Activated CD4-positive, alpha-beta T cell treated with anti-CD3 and anti-CD28 coated beads, Interleukin-2, Interleukin-4, amounts not matched to agents 100 ng/mL and 50 ng/mL, durations not matched to agents 16 hours and 8 hours (primary cell): ENCODE measurements around the gene TRPM8.
A peak's percentile ranks its signal among the peaks of the same experiment; 100 is the strongest.

ENCODE experiments used
- DNase-seq: peaks from one replicate; pipeline ENCODE4 v3.0.0-alpha.2; 2020; ENCODE audit warnings: low spot score

The TRPM8 gene

DNA sequence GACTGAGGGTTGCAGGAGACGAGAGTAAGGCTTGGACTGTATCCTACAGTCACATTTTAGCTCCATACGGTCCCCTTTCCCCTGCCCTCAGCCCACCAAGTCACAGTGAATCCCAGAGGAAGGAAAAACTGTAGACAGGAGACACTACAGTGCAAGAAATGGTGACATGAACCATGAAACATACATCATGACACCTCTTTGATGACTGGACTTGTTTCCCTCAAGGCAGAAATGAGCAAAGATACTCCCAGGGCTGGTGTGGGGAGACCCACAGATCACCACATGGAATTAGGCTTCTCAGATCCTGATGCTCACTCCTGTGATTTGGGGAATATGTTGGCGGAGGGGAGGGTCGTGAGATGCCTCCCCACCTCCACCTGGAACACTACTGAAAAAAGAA, 85.1 kb downstream of the TRPM8 start:
- DNase-seq: no peak

DNA sequence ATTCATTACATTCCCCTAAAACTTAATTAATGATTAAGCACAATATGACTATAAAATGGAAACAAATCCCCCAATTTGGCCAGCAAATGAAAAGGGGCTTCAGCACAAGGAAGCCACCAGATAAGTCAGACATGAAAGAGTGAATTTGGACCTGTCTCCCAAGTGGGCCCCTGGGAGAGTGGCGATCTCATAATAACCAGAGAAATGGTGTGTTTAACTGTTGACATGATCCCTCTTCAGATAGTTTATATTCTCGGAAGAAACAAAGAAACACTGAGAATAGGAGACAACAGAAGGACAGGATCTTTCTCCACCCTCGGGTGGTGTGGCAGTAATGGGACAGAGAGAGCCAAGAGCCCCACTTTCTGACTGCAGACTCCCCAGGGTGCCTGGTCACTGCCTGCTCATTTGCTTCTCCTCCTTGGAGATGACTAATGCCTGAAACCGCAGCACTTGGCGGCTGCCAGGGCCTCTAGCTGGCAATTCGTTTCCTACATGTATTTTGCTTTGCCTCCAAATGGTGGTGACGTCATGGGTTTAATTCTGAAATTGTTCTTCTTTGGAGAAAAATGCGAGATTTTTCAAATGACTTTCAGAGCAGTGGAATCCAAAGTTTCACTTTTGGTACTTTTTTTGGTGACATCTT, 86.9 kb downstream of the TRPM8 start:
- peak; percentile 26 for DNase-seq

DNA sequence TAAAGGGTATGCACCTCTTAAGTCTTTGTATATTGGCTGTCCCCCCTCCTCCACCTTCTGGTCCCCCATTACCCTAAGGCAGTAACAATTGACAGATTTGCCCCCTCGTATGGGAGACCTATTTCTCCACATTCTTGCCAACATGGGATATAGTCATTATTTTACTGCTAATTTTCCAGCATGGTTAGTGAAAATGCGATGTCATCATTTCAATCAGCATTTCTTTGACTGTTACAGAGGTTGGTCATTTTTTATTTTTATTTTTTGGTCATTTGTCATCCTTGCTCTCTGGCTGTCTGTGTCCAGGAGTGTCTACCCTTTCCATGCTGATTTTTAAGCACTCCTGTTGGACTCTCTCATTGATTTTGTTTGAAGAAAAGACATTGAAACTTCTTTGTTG, 88.0 kb downstream of the TRPM8 start:
- DNase-seq: no peak

DNA sequence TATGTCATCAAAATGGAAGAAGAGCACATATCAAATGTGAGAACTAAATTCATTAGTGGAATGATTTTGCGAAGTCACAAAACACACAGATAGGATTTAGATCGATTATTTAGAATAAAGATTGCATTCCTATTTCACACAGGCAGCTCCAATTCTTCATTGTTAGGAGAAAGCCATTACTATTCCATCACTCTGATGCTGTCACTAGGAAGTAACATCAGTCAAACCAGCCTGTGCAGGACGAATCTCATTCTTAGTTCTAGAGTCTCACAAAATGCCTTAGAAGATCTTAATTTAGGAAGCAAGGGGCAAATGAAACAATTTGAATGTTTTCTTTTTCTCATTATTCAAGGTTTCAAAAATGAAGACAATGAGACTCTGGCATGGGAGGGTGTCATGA, 89.3 kb downstream of the TRPM8 start:
- DNase-seq: no peak

DNA sequence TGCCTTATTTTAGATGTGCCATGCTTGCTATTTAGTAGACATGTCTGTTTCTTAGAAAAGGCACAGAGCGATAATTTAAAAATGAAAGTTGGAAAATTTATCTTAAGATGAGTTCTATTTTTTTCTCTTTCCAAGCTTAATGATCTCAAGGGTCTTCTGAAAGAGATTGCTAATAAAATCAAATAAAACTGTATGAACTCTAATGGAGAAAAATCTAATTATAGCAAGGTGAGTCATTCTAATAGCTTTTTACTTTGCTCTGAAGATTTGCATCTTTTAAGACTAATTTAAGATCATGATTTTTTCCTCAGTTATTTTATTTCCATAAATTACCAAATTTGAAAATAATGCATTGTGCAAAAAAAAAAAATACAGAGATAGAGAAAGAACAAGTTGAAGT, 97.3 kb downstream of the TRPM8 start:
- DNase-seq: no peak

DNA sequence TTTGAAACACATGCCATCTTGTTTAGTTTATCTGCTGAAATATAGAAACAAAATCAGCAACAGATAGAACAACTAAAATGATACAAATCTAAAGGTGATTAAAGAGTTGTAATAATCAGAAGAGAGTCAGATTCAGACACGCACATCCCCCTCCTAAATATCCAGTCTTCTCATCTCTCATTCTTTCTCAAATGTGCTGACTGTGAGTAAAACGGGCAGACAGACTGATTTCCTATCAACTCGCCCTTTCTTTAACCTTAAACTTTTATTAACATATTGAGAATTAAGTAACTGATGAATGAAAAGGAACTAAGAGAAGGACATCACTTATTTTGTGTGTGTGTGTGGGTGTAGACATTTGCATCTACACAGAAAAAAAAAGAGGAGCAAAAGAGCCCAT, 98.7 kb downstream of the TRPM8 start:
- DNase-seq: no peak

DNA sequence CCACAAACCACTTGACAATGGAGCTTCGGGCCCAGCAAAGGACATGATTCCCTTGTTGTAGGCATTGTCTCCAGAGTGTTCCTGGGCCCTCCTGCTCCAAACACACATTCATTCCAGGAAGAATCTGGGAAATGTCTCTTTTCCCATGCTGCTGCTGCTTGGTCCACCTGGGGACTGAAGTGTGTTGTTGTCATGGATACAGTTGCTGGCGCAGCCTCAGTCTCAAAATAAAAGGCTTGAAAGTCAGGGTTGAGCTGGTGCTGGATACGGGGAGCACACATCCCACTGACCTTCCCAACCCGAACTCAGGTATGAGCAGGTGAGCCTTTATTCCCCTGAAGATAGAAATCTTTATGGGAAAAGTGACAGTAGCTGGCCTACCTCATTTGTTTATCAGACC, 102.7 kb downstream of the TRPM8 start:
- no peak for DNase-seq

DNA sequence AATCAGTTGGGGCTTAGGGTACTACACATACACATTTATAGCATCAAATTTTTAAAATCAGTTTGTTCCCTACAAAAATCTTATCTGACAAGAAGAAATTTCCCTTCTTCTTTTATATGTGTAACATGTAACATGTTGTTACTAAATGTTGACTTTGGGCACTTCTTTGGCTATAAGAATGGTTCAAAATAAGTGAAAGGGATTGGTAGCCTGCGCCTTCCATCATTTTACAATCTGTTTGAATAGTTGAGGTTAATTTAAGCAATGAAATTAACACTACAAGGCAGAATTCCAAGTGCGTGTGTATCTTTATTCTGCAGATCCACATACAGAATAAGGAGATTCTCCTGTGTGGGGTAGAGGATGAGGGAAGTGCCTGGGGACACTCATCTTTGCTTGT, 103.2 kb downstream of the TRPM8 start:
- no peak for DNase-seq

DNA sequence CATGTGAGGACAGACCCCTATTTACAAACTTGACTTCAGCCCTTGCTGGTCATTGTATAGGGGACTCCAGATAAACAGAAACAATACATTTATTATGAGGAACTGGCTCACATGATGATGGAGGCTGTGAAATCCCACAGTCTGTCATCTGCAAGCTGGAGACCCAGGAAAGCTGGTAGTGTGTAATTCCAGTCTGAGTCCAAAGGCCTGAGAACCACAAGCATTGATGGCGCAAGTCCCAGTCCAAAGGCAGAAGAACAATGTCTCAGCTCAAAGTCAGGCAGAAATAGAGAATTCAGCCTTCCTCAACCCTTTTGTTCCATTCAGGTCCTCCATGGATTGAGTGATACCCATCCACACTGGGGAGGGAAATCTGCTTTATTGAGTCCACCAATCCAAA, 105.3 kb downstream of the TRPM8 start:
- DNase-seq: no peak

DNA sequence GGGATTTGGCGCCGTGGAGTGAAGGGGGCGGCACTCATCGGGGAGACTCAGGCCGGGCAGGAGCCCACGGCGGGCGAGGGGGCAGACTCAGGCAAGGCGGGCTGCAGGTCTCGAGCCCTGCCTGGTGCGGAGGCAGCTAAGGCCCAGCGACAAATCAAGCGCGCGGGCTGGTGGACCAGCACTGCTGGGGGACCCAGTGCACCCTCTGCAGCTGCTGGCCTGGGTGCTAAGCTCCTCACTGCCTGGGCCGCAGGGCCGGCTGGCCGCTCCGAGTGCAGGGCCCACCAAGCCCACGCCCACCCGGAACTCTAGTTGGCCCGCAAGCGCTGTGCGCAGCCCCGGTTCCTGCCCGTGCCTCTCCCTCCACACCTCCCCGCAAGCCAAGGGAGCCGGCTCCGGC, 107.1 kb downstream of the TRPM8 start:
- DNase-seq: no peak

DNA sequence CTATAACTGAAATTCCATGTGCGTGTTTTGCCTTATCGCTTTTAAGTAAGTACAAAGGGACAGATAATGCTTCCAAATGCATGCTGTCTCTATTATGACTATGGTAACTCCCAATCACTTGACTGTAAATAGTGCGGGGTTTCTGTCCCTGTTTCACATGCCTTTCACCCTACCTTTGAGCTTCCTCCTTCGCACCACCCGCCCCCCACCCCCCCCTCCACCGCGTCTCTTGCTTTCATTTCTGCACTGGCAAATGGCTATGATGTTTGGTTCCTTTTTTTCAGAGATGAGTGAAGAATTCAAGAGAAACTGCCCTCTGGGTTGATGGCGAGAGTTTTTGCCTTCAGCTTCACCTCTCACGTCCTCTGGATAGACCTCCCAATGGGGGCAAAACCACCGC, 108.3 kb downstream of the TRPM8 start:
- DNase-seq: peak; percentile 2

DNA sequence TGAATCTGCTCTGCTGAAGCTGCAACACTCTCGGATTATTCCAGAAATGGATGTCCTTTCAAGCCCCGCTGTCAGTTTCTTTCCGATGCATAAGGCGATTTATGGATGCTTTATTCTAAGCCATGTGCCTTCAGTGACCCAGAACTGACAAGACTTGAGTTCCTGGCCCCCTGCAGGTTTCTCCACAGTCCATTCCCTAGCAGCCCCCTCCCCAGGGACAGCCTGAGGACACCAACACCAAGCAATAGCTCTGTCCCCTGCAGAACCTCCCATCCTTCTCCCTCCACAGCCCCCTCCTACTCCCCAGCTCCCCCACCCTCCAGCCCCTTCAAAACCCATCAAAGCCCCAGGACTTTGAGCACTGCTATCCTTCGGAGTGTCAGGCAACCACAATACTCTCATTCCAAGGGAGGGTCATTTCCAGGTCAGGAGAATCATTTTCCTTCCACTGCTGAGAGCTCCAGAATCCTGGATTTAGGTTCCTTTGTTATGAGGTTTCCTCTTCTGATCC, 108.8 kb downstream of the TRPM8 start:
- DNase-seq: no peak

DNA sequence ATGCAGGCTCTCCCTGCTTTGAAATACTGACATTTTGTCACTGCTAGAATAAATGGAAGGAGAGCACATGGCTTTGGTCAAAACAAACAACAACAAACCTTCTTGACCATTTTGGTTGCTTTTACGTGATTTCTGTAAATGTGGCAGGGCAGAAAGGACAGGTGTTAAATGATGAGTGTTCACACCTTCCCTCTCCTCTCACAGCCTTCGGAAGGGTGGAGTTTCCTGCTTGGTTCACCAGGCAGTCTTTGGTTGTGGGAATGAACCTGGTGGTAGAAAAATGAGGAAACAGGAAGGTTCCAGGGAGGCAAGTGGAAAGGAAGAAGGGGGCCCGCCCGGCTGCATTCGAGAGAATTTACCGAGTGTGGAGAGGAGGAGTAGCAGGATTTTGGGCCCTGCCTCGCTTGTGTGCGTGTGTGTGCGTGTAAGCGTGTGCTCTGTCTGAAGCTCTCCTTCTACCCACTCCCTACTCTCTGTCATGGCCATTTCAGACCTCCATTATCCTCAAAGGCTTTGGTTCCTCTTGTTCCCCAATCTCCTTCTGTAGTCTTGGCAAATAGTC, 109.6 kb downstream of the TRPM8 start:
- no peak for DNase-seq

DNA sequence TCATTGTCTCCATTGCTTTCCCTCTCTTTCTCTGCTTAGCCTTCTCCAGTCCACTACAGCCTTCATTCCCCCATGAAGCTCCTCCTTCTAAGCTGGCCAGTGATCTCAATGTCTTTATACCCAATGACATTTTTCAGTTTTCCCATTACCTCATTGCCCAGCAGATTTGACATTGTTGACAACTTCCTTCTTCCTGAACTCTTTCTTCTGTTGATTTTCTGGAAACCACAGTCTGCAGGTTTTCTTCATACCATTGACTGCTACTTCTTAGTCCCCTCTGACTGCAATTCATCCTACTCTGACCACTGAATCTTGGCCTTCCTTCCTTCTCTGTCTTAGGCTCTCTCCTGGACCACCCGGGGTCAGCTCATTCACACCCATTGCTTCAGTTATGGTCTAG, 110.5 kb downstream of the TRPM8 start:
- DNase-seq: no peak

DNA sequence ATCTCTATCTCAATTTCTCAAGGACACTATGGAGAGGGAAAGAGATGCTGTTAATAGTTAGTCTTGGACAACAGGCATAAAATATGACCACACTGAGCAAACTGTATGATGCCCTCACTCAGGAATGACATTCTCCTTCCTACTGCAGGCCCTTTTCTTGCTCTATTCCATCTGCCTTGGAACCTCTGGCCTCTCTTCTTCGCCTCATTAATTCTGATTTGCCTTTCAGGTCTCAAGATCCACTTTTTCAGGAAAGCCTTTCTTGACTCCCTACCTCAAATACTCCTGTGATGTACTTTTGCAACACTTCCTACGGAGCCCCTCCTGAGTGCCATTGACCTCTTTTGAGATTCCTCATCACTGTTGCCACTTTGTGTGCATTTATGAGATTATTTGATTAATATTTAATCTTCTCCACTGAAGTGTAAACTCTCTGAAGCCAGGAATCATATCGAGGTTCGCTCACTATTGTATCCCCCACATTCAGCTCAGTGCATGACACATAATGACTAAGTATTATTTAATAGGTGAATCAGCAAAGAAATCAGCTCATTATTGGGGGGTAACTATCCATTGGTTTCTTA, 112.1 kb downstream of the TRPM8 start:
- no peak for DNase-seq

DNA sequence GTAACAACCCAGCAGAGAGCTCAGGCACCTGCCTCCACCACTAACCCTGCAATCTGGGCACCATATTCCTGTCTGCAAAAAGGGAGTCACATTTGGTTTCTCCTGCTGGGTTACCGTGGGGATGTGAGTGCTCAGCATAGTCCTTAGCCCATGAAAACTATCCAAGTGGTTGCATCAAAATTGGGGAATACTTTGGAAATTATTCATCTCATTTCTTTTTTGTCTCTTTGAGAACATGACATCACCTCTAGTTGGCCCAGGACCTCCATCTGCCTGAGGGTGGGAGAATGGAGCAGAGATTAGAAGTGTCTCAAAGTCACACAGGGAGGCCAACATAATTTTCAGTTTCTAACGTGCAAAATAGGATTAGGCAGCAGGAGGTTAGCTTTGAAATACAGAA, 114.0 kb downstream of the TRPM8 start:
- DNase-seq: no peak

DNA sequence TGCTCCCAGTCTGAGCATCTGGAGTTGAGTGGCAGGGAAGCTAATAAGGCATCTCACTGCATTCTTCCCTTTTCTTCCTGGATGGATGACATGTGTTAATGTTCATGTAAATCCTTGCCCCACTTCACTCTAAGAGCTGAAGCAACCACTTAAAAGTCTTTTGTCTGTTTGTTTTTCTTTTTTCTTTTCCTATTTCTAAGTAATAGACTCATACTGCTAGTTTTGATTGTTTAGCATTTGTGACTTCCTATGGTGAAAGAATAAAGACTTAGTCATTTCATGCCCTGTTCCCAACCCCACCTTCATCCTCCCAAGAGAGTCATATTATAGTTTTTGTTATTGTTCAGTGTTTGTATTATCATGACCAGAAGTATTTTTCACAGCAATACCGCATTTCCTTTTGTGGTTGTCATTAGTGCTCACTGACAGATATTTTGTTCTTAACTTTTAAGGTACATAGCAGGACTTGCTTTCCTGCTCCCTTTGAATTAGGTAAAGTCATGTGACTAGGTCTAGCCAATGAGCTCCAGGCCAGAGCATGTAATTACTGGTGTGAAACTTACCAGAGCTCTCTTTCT, 115.2 kb downstream of the TRPM8 start:
- DNase-seq: peak; percentile 70

DNA sequence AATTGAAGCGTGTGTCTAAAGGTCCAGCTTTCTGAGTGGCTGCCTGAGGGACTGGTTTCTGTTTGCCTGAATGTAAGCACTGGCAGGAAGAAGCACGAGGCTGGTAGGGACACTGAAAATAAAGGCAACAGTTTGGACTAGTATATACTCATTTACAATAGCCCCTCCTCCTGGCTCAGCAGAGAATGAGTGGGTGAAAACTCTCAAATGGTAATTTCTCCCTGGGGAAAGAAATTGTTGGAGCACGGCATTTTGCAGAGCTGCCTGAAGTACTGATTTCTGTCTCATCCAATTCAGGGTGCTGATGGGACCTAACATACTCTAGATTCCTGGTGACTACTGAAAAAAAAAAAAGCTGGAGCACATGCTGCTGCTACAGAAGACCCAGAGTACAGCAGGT, 116.0 kb downstream of the TRPM8 start:
- DNase-seq: no peak

DNA sequence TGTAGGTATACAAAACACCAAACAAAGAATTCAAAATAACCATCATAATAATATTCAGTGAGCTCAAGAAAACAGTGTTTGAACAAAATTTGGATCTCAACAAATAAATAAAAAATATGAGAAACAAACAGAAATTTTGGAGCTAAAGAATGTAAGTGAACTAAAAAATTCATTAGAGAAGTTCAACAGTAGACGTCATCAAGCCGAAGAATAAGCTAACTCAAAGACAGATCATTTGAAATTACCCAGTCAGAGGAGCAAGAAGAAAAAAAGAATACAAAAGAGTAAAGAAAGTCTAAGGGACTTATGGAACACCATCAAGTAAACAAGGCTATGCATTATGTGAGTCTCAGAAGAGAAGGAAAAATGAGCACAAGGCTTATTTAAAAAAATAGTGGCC, 116.7 kb downstream of the TRPM8 start:
- DNase-seq: no peak

DNA sequence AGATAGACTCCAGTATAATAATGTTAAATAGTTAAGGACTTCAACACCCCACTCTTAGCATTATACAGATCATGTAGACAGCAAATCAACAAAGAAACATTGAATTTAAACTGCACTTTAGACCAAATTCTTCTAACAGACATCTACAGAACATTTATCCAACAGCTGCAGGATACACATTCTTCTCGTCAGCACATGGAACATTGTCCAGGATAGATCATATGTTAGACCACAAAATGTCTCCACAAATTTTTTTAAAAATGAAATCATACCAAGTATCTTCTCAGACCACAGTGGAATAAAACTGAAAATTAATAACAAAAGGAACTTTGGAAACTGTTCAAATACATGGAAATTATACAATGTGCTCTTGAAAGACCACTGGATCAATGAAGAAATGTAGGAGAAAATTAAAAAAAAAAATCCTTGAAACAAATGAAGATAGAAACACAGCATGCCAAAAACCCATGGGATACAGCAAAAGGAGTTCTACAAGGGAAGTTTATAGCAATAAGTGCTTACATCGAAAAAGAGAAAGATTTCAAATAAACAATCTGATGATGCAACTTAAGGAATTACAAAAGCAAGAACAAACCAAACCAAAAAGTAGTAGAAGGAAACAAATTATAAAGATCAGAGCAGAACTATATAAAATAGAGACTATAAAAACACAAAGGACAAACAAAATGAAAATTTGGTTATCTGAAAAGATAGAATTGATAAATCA, 121.1 kb downstream of the TRPM8 start:
- no peak for DNase-seq

DNA sequence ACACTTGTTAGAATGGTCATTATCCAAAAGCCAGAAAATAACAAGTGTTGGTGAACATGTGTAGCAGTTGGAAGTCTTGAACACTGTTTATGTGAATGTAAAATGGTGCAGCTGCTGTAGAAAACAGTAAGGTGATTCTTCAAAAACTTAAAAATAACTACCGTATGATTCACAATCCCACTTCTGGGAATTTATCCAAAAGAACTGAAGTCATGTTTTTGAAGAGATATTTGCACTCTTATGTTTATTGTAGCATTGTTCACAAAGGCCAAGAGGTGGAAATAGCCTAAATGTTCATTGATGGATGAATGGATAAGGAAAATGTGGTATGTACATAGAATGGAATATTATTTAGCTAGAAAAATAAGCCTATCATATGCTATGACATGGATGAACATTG, 127.0 kb downstream of the TRPM8 start:
- no peak for DNase-seq

DNA sequence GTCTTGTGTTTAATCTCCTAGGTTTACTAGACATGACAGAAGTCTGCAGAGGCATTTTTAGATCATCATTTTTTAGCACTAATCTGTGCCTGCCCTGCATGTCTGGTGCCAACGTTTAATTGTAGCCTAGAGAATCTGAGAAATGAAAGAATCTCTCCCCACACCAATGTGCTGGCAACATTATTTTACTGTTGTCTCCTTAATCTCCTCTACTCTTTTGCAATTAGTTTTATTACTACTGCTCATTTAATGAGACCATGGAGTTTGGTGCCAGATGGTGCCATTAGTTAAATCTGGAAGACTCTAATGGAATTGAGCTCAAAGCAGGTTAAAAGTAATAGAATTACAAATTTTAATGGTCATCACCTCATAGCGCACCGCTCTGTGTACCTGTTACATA, 129.3 kb downstream of the TRPM8 start:
- no peak for DNase-seq

DNA sequence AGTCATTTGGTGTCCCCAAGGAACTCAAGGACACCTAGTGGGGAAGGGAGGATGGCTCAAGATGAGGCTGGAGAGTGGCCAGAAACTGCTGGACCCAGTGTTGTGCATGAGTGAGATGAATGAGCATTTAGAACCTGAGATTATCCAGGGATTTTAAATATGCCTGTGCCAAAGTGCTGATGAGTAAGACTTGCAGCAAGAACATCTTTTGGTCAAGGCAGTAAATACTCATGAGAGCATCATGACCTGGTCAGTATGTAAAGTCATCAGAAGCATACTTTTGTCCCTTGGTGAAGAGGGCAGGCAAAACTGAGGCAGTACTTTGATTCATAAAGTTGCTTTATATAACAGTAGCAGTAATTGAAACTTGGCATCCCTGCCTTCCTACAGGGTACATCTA, 130.2 kb downstream of the TRPM8 start:
- DNase-seq: no peak
